H1 (cell line): ENCODE measurements around the gene CHD9. TPM values are rescaled to one million over a fixed set of nuclear protein-coding genes. Genes with fewer than 3 reads are reported as not detected.

Experiments
- CTCF ChIA-PET: fragments of 300-600 bp; sonication (Branson Sonifier 250); formaldehyde crosslinking; loops from one replicate; lab custom pipeline; 2021; ENCODE audit not compliant: partially characterized antibody; lab: Charles Lee
- POLR2A ChIA-PET: fragments of 300-600 bp; sonication (Branson Sonifier 250); formaldehyde crosslinking; loops from one replicate; lab custom pipeline; 2021; ENCODE audit warnings: inconsistent platforms; ENCODE audit not compliant: partially characterized antibody; lab: Charles Lee
- DNase-seq, 2 experiments: peaks; one replicate each; pipeline versions ENCODE4 v3.0.0 to v3.0.0-alpha.2; 2010 to 2022; ENCODE audit warnings: low spot score in 2 of 2, low read depth in 1 of 2, mixed read lengths in 1 of 2
- FAIRE-seq: peaks from 2 replicates; lab custom pipeline; 2011; peaks lifted over from hg19 to GRCh38; lab: Jason Lieb, UNC
- H2AFZ ChIP-seq: 2 replicates; pipeline ENCODE4 v1.8.1; 2012; ENCODE audit warnings: low read length, inconsistent platforms
- H2AK5ac ChIP-seq: 2 replicates; pipeline ENCODE4 v1.6.1; 2013; ENCODE audit warnings: low read depth, low read length
- H2BK120ac ChIP-seq: replicated peaks from 2 replicates; pipeline ENCODE3; 2013; ENCODE audit warnings: low read depth, low read length, inconsistent platforms
- H2BK12ac ChIP-seq: 2 replicates; pipeline ENCODE4 v1.6.1; 2013; ENCODE audit warnings: low read depth, low read length
- H2BK15ac ChIP-seq: 2 replicates; pipeline ENCODE4 v1.6.1; 2013; ENCODE audit warnings: low read length
- H2BK20ac ChIP-seq: 2 replicates; pipeline ENCODE4 v1.6.1; 2013; ENCODE audit warnings: low read length
- H2BK5ac ChIP-seq: 2 replicates; pipeline ENCODE4 v1.6.1; 2013; ENCODE audit warnings: low read depth, low read length
- H3K14ac ChIP-seq: 2 replicates; pipeline ENCODE4 v1.6.1; 2013; ENCODE audit warnings: inconsistent platforms; ENCODE audit not compliant: insufficient read length
- H3K18ac ChIP-seq: 2 replicates; pipeline ENCODE4 v1.6.1; 2013; ENCODE audit warnings: low read length; ENCODE audit errors: extremely low read depth
- H3K23ac ChIP-seq: 2 replicates; pipeline ENCODE4 v1.6.1; 2013; ENCODE audit warnings: inconsistent platforms; ENCODE audit not compliant: insufficient read length
- H3K23me2 ChIP-seq: 2 replicates; pipeline ENCODE4 v1.6.1; 2013; ENCODE audit warnings: low read depth, low read length
- H3K27ac ChIP-seq: 2 replicates; pipeline ENCODE4 v1.6.1; 2011; ENCODE audit warnings: low read depth, low read length, inconsistent platforms
- H3K27me3 ChIP-seq, 4 experiments: replicated peaks in 1 of 4; 1 replicate in 1 of 4; 2 replicates in 3 of 4; pipeline versions ENCODE4 v1.6.1 to v1.8.1; 2011 to 2013; ENCODE audit warnings: low read length in 3 of 4, mild to moderate bottlenecking in 3 of 4, inconsistent platforms in 2 of 4, mixed read lengths in 2 of 4, moderate library complexity in 1 of 4; ENCODE audit not compliant: control insufficient read depth in 3 of 4, insufficient read depth in 3 of 4; ENCODE audit errors: extremely low read depth in 1 of 4
- H3K36me3 ChIP-seq, 4 experiments: 2 replicates each; pipeline versions ENCODE4 v1.6.1 to v1.8.1; 2011 to 2013; ENCODE audit warnings: mild to moderate bottlenecking in 4 of 4, low read length in 3 of 4, moderate library complexity in 2 of 4, control low read depth in 1 of 4, inconsistent platforms in 1 of 4; ENCODE audit not compliant: insufficient read depth in 4 of 4, control insufficient read depth in 2 of 4
- H3K4ac ChIP-seq: replicated peaks from 2 replicates; pipeline ENCODE3; 2013; ENCODE audit warnings: low read length, low read depth, mixed read lengths, inconsistent platforms; ENCODE audit not compliant: insufficient read length
- H3K4me1 ChIP-seq, 4 experiments: replicated peaks in 1 of 4; 1 replicate in 1 of 4; 2 replicates in 3 of 4; pipeline versions ENCODE4 v1.6.1 to v1.8.1; 2011 to 2013; ENCODE audit warnings: low read length in 3 of 4, inconsistent platforms in 2 of 4, mixed read lengths in 1 of 4; ENCODE audit not compliant: insufficient read depth in 4 of 4, control insufficient read depth in 3 of 4
- H3K4me2 ChIP-seq, 2 experiments: 2 replicates each; pipeline versions ENCODE4 v1.6.1 to v1.8.1; 2011 to 2013; ENCODE audit warnings: low read depth in 2 of 2, low read length in 2 of 2, control low read depth in 1 of 2, inconsistent platforms in 1 of 2, mild to moderate bottlenecking in 1 of 2; ENCODE audit not compliant: insufficient read depth in 1 of 2
- H3K4me3 ChIP-seq, 4 experiments: fragments of 200-600, 300-600 bp in 1 of 4; sonication (generic), shearing (Covaris generic), sonication (Bioruptor Twin) in 1 of 4; 2 replicates each; pipeline versions ENCODE4 v1.5.1 to v1.8.1; 2011 to 2016; ENCODE audit warnings: low read length in 4 of 4, low read depth in 3 of 4, control low read depth in 2 of 4, inconsistent platforms in 2 of 4, mild to moderate bottlenecking in 2 of 4, mixed read lengths in 1 of 4, moderate library complexity in 1 of 4; ENCODE audit not compliant: insufficient read depth in 2 of 4; ENCODE audit errors: extremely low read depth in 1 of 4
- H3K56ac ChIP-seq: replicated peaks from 2 replicates; pipeline ENCODE3; 2013; ENCODE audit warnings: low read depth, mild to moderate bottlenecking, mixed read lengths, low read length, inconsistent platforms; ENCODE audit not compliant: insufficient read length
- H3K79me1 ChIP-seq: 2 replicates; pipeline ENCODE4 v1.6.1; 2013; ENCODE audit warnings: low read depth, low read length, control low read depth
- H3K79me2 ChIP-seq, 2 experiments: 2 replicates each; pipeline versions ENCODE4 v1.6.1 to v1.8.1; 2012 to 2013; ENCODE audit warnings: low read length in 2 of 2, mild to moderate bottlenecking in 2 of 2, inconsistent platforms in 1 of 2; ENCODE audit not compliant: insufficient read depth in 2 of 2, control insufficient read depth in 1 of 2
- H3K9ac ChIP-seq, 4 experiments: replicated peaks in 1 of 4; 1 replicate in 1 of 4; 2 replicates in 3 of 4; pipeline versions ENCODE4 v1.6.1 to v1.8.1; 2011 to 2013; ENCODE audit warnings: low read depth in 3 of 4, low read length in 3 of 4, control low read depth in 2 of 4, mild to moderate bottlenecking in 2 of 4, moderate library complexity in 2 of 4, inconsistent platforms in 1 of 4; ENCODE audit errors: extremely low read depth in 1 of 4
- H3K9me3 ChIP-seq, 2 experiments: 2 replicates each; pipeline versions ENCODE4 v1.6.1 to v1.8.1; 2012 to 2013; ENCODE audit warnings: mild to moderate bottlenecking in 2 of 2, moderate library complexity in 2 of 2, control low read depth in 1 of 2, inconsistent platforms in 1 of 2, low read depth in 1 of 2, low read length in 1 of 2, mixed read lengths in 1 of 2; ENCODE audit not compliant: insufficient read depth in 2 of 2
- H4K20me1 ChIP-seq, 2 experiments: replicated peaks in 1 of 2; 2 replicates each; pipeline versions ENCODE3 to v1.8.1; 2011 to 2013; ENCODE audit warnings: inconsistent platforms in 2 of 2, low read length in 2 of 2, mild to moderate bottlenecking in 1 of 2; ENCODE audit not compliant: insufficient read depth in 2 of 2, control insufficient read depth in 1 of 2
- H4K5ac ChIP-seq: 2 replicates; pipeline ENCODE4 v1.6.1; 2013; ENCODE audit warnings: low read length, low read depth, mixed read lengths, inconsistent platforms; ENCODE audit not compliant: insufficient read length
- H4K8ac ChIP-seq: 2 replicates; pipeline ENCODE4 v1.8.0; 2013; ENCODE audit warnings: mild to moderate bottlenecking, moderate library complexity, low read length, inconsistent platforms; ENCODE audit not compliant: insufficient read depth; ENCODE audit errors: extremely low read depth
- H4K91ac ChIP-seq: replicated peaks from 2 replicates; pipeline ENCODE3; 2013; ENCODE audit warnings: low read length, mixed read lengths, inconsistent platforms; ENCODE audit not compliant: insufficient read length
- EP300 ChIP-seq, 2 experiments: IDR thresholded peaks; 1 replicate in 1 of 2; 2 replicates in 1 of 2; pipeline ENCODE4 v1.6.1; 2011 to 2012; ENCODE audit warnings: low read depth in 2 of 2, low read length in 2 of 2, mild to moderate bottlenecking in 2 of 2, borderline replicate concordance in 1 of 2, inconsistent platforms in 1 of 2, moderate library complexity in 1 of 2
- EZH2 ChIP-seq: fragments of 200-600 bp; sonication (generic); IDR thresholded peaks from 2 replicates; pipeline ENCODE4 v1.7.1; 2012; ENCODE audit warnings: low read depth, mild to moderate bottlenecking, moderate library complexity, low read length, inconsistent platforms; ENCODE audit not compliant: severe bottlenecking
- JUN ChIP-seq: IDR thresholded peaks from 2 replicates; pipeline ENCODE4 v1.6.1; 2011; ENCODE audit warnings: low read depth, mild to moderate bottlenecking, improper control_type of control experiment, low read length
- SP1 ChIP-seq: IDR thresholded peaks from 2 replicates; pipeline ENCODE4 v1.6.1; 2011; ENCODE audit warnings: low read depth, low read length
- WGBS, 2 experiments: shearing (Covaris generic) in 1 of 2; methylation state at CpG; one replicate each; pipeline versions ENCODE4 v1.1.6 to v1.1.7; 2013 to 2015; ENCODE audit warnings: low lambda C conversion rate in 2 of 2, mixed read lengths in 2 of 2, inconsistent platforms in 1 of 2, low coverage in 1 of 2, missing lambda C conversion rate in 1 of 2; ENCODE audit not compliant: insufficient replicate concordance in 2 of 2, insufficient coverage in 1 of 2, insufficient read length in 1 of 2; ENCODE audit errors: extremely low coverage in 1 of 2, missing lambda C conversion rate in 1 of 2; 5-methylcytosine and 5-hydroxymethylcytosine counted together
- polyA plus RNA-seq, 7 experiments: library from polyadenylated mRNA; depleted of rRNA in 3 of 7; stranded (reverse) in 5 of 7; unstranded in 2 of 7; fragments of >200 nt in 5 of 7; fragments of 200-250 nt in 2 of 7; gene quantifications; 1 replicate in 5 of 7; 2 replicates in 1 of 7; 4 replicates in 1 of 7; pipeline versions ENCODE4 v1.2.1 to v1.2.3, GENCODE V29; 2011 to 2013; ENCODE audit warnings: missing spikeins in 2 of 7, mixed read lengths in 2 of 7
- total RNA-seq: library from RNA; stranded (reverse); fragmentation: NEBNext Ultra II Directional; extraction: Animal tissue kit (Norgen Biotek cat#: 25700); gene quantifications from 2 replicates; pipeline ENCODE4 v1.2.1, GENCODE V29; 2021

CHD9 gene
- total and polyA plus RNA-seq, 2 of the 8 experiments (the other 6 are each of a cell fraction or from before 2014, with no cell fraction given): 9.9 to 32.4 TPM

DNA sequence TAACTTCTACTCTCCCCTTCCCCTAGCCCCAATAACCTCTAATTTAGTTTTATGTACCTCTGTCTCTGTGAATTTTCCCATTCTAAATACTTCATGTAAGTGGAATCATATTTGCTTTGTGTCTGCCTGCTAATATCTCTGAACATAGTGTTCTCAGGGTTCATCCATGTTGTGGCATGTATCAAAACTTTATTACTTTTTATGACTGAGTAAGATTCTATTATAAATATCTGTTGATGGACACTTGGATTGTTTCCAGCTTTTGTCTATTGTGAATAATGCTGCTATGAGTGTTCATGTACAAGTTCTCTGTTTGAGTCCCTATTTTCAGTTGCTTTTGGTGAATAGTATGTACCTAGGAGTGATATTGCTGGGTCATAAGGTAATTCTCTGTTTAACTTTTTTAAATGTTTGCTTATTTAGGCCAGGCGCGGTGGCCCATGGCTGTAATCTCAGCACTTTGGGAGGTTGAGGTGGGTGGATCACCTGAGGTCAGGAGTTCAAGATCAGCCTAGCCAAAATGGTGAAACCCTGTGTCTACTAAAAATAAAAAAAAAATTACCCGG is 92.8 kb downstream of the CHD9 start:
- Histone ChIP-seq H3K14ac (no peak overlapping the region), H2BK12ac (no peak overlapping the region), H3K4me3 (no peak overlapping the region), H3K9ac (no peak overlapping the region), H4K91ac (no peak overlapping the region), H3K56ac (no peak overlapping the region), H2BK15ac (no peak overlapping the region), H3K27ac (no peak overlapping the region), H2AFZ (no peak overlapping the region), H2AK5ac (no peak overlapping the region), H2BK120ac (no peak overlapping the region), H3K23ac (no peak overlapping the region), H3K4ac (no peak overlapping the region), H2BK5ac (no peak overlapping the region), H3K79me2 (peaks cover 0 to 13% of the 10 kb centered on the region in 2 experiments; a peak in 3 of 4 replicates), H4K20me1 (no peaks in the 10 kb centered on the region), H4K5ac (no peak overlapping the region), H3K18ac (no peak overlapping the region), H4K8ac (no peak overlapping the region), H2BK20ac (no peak overlapping the region), H3K4me1 (no peaks in the 10 kb centered on the region), H3K79me1 (no peaks in the 10 kb centered on the region), H3K23me2 (no peaks in the 10 kb centered on the region), H3K27me3 (no peaks in the 10 kb centered on the region), H3K9me3 (peaks cover 0 to 3% of the 10 kb centered on the region in 2 experiments; a peak in 1 of 4 replicates), H3K4me2 (no peak overlapping the region), H3K36me3 (peaks cover 0 to 4% (median 0%) of the 10 kb centered on the region in 4 experiments; a peak in 1 of 8 replicates)
- ChIA-PET CTCF (interaction anchor here (0.6 kb wide), 1 partner anchor 10 kb away, joined by 3 read pairs; no protein-coding TSS in a partner anchor), POLR2A (no interaction called here)
- FAIRE-seq: no peak
- DNase-seq: no peak
- 86% methylated on average over 3 of the region's 3 CpGs; no CpG with 5 or more reads in 1 of the 2 experiments for WGBS, 2 experiments
- no peak for TF ChIP-seq SP1
- TF ChIP-seq JUN: no peak
- no peak for TF ChIP-seq EZH2
- TF ChIP-seq EP300 (IDR thresholded peaks at IDR 0.05; ENCODE audit: borderline replicate concordance in 1 of 2, low read depth in 2 of 2, low read length in 2 of 2): no peak
